ENCODE measurements around the gene CHST4.
A peak's percentile ranks its signal among the peaks of the same experiment; 100 is the strongest.

CHST4 gene

DNA sequence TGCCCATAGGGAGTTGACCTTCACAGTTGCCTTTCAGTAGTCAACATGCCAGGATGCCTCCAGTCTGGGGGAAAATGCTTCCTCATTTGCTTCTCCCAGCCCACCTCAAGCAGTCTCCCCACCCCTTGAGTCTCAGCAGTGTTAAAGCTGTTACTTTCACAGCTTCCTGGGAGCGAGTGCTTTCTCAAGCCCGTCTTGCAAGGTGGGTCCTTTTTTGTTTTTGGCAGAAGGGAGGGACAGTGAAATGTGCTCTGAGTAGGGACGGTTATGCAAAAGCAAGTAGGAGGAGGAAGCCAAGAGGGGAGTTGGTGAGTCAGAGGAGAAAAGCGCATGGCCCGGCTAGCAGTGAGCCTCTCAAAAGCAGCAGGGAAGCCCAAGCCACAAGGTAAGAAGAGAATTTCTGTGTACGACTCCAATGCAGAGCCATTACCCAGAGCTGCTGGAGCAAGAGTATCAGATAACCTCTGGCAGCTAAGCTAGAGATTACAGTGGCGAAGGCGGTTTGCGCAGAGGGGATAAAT, at the start of gene CHST4:
CHST4 (plus strand) TSS at position 316 of the 521 bp plus-strand sequence. CDS start 10,252 bp downstream, outside the sequence.
- H4K20me1 ChIP-seq (ENCODE audit: insufficient read depth, low read length, poor library complexity, severe bottlenecking) = no peaks in the 10 kb centered on the region
- H3K36me3 ChIP-seq (ENCODE audit: insufficient read depth, low read length) = no peaks in the 10 kb centered on the region
- no peak within 1 kb of the TSS for H3K4me3 ChIP-seq (ENCODE audit: low read length, poor library complexity, severe bottlenecking)
- no peak within 1 kb of the TSS for H3K9ac ChIP-seq (ENCODE audit: low read depth, low read length, poor library complexity, severe bottlenecking)
- no peaks in the 10 kb centered on the region for H3K4me1 ChIP-seq (ENCODE audit: insufficient read depth, low read length, poor library complexity, severe bottlenecking)
- H3K27me3 ChIP-seq (ENCODE audit: insufficient read depth, low read length, poor library complexity, severe bottlenecking) = no peaks in the 10 kb centered on the region
- no peaks in the 10 kb centered on the region for H3K9me2 ChIP-seq (replicated peaks; ENCODE audit: low read depth, low read length)
- no peak within 1 kb of the TSS for H2AFZ ChIP-seq (ENCODE audit: low read length)
- no peaks in the 10 kb centered on the region for H3K9me3 ChIP-seq (ENCODE audit: insufficient read depth, low read depth, low read length)
- H3F3A ChIP-seq (ENCODE audit: low read depth) = no peaks in the 10 kb centered on the region
- no peaks in the 10 kb centered on the region for H3K79me2 ChIP-seq (ENCODE audit: insufficient read depth, low read length)
- H3K4me2 ChIP-seq (ENCODE audit: low read depth, low read length, poor library complexity, severe bottlenecking) = no peak within 1 kb of the TSS
- no peak for TF ChIP-seq EZH2phosphoT487 (IDR thresholded peaks at IDR 0.05; ENCODE audit: borderline replicate concordance)
- TF ChIP-seq, protein P1, sequence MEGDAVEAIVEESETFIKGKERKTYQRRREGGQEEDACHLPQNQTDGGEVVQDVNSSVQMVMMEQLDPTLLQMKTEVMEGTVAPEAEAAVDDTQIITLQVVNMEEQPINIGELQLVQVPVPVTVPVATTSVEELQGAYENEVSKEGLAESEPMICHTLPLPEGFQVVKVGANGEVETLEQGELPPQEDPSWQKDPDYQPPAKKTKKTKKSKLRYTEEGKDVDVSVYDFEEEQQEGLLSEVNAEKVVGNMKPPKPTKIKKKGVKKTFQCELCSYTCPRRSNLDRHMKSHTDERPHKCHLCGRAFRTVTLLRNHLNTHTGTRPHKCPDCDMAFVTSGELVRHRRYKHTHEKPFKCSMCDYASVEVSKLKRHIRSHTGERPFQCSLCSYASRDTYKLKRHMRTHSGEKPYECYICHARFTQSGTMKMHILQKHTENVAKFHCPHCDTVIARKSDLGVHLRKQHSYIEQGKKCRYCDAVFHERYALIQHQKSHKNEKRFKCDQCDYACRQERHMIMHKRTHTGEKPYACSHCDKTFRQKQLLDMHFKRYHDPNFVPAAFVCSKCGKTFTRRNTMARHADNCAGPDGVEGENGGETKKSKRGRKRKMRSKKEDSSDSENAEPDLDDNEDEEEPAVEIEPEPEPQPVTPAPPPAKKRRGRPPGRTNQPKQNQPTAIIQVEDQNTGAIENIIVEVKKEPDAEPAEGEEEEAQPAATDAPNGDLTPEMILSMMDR (conservative IDR thresholded peaks at IDR 0.05; ENCODE audit: low read length) = no peak

DNA sequence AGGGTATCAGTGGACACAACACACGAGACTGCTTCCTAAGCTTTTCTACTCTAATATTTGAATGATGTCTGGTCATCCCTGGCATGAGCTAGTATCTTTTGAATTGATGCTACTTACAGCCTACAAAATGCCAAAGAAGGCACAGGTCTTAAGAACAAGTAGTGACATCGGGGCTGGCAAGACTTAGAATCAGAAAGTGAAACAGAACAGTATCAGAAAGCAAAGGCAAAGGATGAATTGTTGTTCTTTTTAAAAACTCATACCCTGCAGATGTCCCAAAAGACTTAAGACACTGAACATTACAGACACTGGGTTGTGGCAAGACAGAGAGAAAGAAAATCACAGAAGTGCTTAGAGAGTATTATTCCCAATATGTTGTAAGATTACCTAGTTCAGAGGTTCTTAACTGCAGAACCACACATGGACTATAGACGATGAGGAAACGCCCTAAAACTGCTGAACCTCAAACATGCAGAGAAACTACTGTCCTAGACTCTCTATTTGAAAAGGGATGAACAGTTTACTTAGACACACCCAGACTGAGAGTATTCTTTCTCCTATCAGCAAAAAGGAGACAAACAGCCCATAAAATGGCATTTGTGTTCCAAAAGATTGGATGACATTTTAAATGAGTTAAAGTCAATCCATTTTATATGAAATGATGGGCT, 49.6 kb upstream of the CHST4 start:
- no peaks in the 10 kb centered on the region for H3K9me2 ChIP-seq (replicated peaks; ENCODE audit: low read depth, low read length)
- H3F3A ChIP-seq (ENCODE audit: low read depth) = no peaks in the 10 kb centered on the region
- no peak overlapping the region for H3K9ac ChIP-seq (ENCODE audit: low read depth, low read length, poor library complexity, severe bottlenecking)
- H3K36me3 ChIP-seq (ENCODE audit: insufficient read depth, low read length) = no peaks in the 10 kb centered on the region
- H4K20me1 ChIP-seq (ENCODE audit: insufficient read depth, low read length, poor library complexity, severe bottlenecking) = no peaks in the 10 kb centered on the region
- H3K4me1 ChIP-seq (ENCODE audit: insufficient read depth, low read length, poor library complexity, severe bottlenecking) = no peaks in the 10 kb centered on the region
- no peak for TF ChIP-seq EZH2phosphoT487 (IDR thresholded peaks at IDR 0.05; ENCODE audit: borderline replicate concordance)
- TF ChIP-seq, protein P1 (conservative IDR thresholded peaks at IDR 0.05; ENCODE audit: low read length) = no peak
- no peaks in the 10 kb centered on the region for H3K79me2 ChIP-seq (ENCODE audit: insufficient read depth, low read length)
- no peak overlapping the region for H3K4me3 ChIP-seq (ENCODE audit: low read length, poor library complexity, severe bottlenecking)
- no peaks in the 10 kb centered on the region for H3K9me3 ChIP-seq (ENCODE audit: insufficient read depth, low read depth, low read length)
- H3K4me2 ChIP-seq (ENCODE audit: low read depth, low read length, poor library complexity, severe bottlenecking) = no peak overlapping the region
- no peak overlapping the region for H2AFZ ChIP-seq (ENCODE audit: low read length)
- H3K27me3 ChIP-seq (ENCODE audit: insufficient read depth, low read length, poor library complexity, severe bottlenecking) = no peaks in the 10 kb centered on the region

DNA sequence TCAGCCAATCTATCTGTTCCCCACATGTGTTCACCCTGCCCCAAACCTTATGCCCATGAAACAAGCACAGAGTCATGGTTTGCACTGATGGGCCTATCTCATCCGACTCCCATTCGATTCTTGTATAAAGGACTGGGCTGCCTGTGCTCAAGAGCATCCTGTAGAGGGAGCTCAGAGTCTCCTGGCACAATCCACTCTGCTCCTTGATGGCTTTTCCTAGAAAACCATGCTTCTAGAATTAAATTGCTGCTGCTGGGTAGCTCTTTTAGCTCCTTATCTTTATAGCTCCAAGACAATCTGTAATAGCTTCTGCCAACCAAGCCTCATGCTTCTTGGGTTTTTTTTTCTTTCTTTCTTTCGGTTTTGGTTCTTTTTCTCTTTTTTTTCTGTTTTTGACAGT, 46.8 kb upstream of the CHST4 start:
- H3K9ac ChIP-seq (ENCODE audit: low read depth, low read length, poor library complexity, severe bottlenecking) = no peak overlapping the region
- no peaks in the 10 kb centered on the region for H3K36me3 ChIP-seq (ENCODE audit: insufficient read depth, low read length)
- no peak overlapping the region for H2AFZ ChIP-seq (ENCODE audit: low read length)
- no peaks in the 10 kb centered on the region for H3F3A ChIP-seq (ENCODE audit: low read depth)
- H3K9me2 ChIP-seq (replicated peaks; ENCODE audit: low read depth, low read length) = no peaks in the 10 kb centered on the region
- TF ChIP-seq EZH2phosphoT487 (IDR thresholded peaks at IDR 0.05; ENCODE audit: borderline replicate concordance) = no peak
- TF ChIP-seq, protein P1 (conservative IDR thresholded peaks at IDR 0.05; ENCODE audit: low read length) = peak; percentile 61
- no peaks in the 10 kb centered on the region for H4K20me1 ChIP-seq (ENCODE audit: insufficient read depth, low read length, poor library complexity, severe bottlenecking)
- H3K27me3 ChIP-seq (ENCODE audit: insufficient read depth, low read length, poor library complexity, severe bottlenecking) = no peaks in the 10 kb centered on the region
- H3K4me1 ChIP-seq (ENCODE audit: insufficient read depth, low read length, poor library complexity, severe bottlenecking) = peaks cover 4% of the 10 kb centered on the region
- no peaks in the 10 kb centered on the region for H3K79me2 ChIP-seq (ENCODE audit: insufficient read depth, low read length)
- H3K4me3 ChIP-seq (ENCODE audit: low read length, poor library complexity, severe bottlenecking) = no peak overlapping the region
- H3K4me2 ChIP-seq (ENCODE audit: low read depth, low read length, poor library complexity, severe bottlenecking) = no peak overlapping the region
- H3K9me3 ChIP-seq (ENCODE audit: insufficient read depth, low read depth, low read length) = no peaks in the 10 kb centered on the region

All from Loucy (cell line).